A549 (cell line): ENCODE measurements around the gene ASZ1. TPM values are rescaled to one million over a fixed set of nuclear protein-coding genes. Genes with fewer than 3 reads are reported as not detected.
A peak's percentile ranks its signal among the peaks of the same experiment; 100 is the strongest.

ENCODE experiments used
- ATAC-seq, 2 experiments: fragments of 200-7000 bp in 1 of 2; fragments of >200 bp in 1 of 2; cut with Nextera tagmentation in 1 of 2; cut with Tn5 transposase in 1 of 2; 3 replicates each; pipeline versions ENCODE4 v1.8.0 to v1.9.1; 2018 to 2020; ENCODE audit warnings: mild to moderate bottlenecking in 1 of 2, moderate library complexity in 1 of 2
- CTCF ChIA-PET: fragments of 300-600 bp; sonication (Branson Sonifier 250); formaldehyde crosslinking; extraction: SDS; loops from one replicate; lab custom pipeline; 2021; ENCODE audit warnings: antibody characterized with exemption, inconsistent platforms; lab: Yijun Ruan, JAX
- POLR2A ChIA-PET: fragments of 350-600 bp; formaldehyde crosslinking; extraction: SDS; loops from one replicate; lab custom pipeline; 2021; ENCODE audit warnings: antibody characterized with exemption, inconsistent platforms; lab: Yijun Ruan, JAX
- DNase-seq, 2 experiments: peaks; one replicate each; pipeline versions ENCODE4 v3.0.0 to v3.0.0-alpha.2; 2011 to 2016; ENCODE audit warnings: low read depth in 1 of 2, low spot score in 1 of 2
- FAIRE-seq: peaks from 2 replicates; lab custom pipeline; 2011; peaks lifted over from hg19 to GRCh38; lab: Jason Lieb, UNC
- H3K27ac ChIP-seq, 2 experiments: fragments of >200 bp; sonication (Bioruptor Twin); formaldehyde crosslinking; 3 replicates each; pipeline ENCODE4 v1.5.1; 2016 to 2017
- H3K4me1 ChIP-seq: fragments of >200 bp; sonication (Bioruptor Twin); formaldehyde crosslinking; 3 replicates; pipeline ENCODE4 v1.6.1; 2016
- H3K4me2 ChIP-seq: fragments of >200 bp; sonication (Bioruptor Twin); formaldehyde crosslinking; 3 replicates; pipeline ENCODE4 v1.6.1; 2016
- H3K4me3 ChIP-seq: fragments of >200 bp; sonication (Bioruptor Twin); formaldehyde crosslinking; 3 replicates; pipeline ENCODE4 v1.5.1; 2016
- H3K9me3 ChIP-seq: fragments of >200 bp; sonication (Bioruptor Twin); formaldehyde crosslinking; 3 replicates; pipeline ENCODE4 v1.6.1; 2016
- CHD4 ChIP-seq: fragments of 200-600 bp; sonication (generic); IDR thresholded peaks from 2 replicates; pipeline ENCODE4 v1.6.1; 2016; ENCODE audit warnings: antibody characterized with exemption, mild to moderate bottlenecking, borderline replicate concordance
- ESRRA ChIP-seq: fragments of 150-350 bp; IDR thresholded peaks from 2 replicates; pipeline ENCODE4 v1.6.1; 2014; ENCODE audit warnings: mild to moderate bottlenecking, low read length, borderline replicate concordance
- FOSL2 ChIP-seq, 2 experiments: fragments of 450-650 bp in 1 of 2; fragments of >200 bp in 1 of 2; sonication (Bioruptor Twin) in 1 of 2; formaldehyde crosslinking; IDR thresholded peaks; 2 replicates each; pipeline versions ENCODE4 v1.5.0 to v1.6.1; 2016 to 2020; ENCODE audit warnings: mild to moderate bottlenecking in 1 of 2, moderate library complexity in 1 of 2
- HDAC2 ChIP-seq: fragments of 200-600 bp; sonication (generic); IDR thresholded peaks from 2 replicates; pipeline ENCODE4 v1.6.1; 2016
- HOXB5 ChIP-seq: fragments of 250-450 bp; sonication (Bioruptor Pico); IDR thresholded peaks from 2 replicates; pipeline ENCODE4 v1.5.0; 2020; ENCODE audit warnings: mild to moderate bottlenecking, moderate library complexity
- JUNB ChIP-seq: fragments of >200 bp; sonication (Bioruptor Twin); formaldehyde crosslinking; IDR thresholded peaks from 2 replicates; pipeline ENCODE4 v1.6.1; 2016
- KDM5A ChIP-seq: fragments of 200-600 bp; sonication (generic); IDR thresholded peaks from 2 replicates; pipeline ENCODE4 v1.6.1; 2016; ENCODE audit warnings: antibody characterized with exemption, mild to moderate bottlenecking
- MAFK ChIP-seq: fragments of 450-650 bp; IDR thresholded peaks from 2 replicates; pipeline ENCODE4 v1.6.1; 2014; ENCODE audit not compliant: partially characterized antibody
- RAD21 ChIP-seq, 2 experiments: fragments of >200 bp in 1 of 2; sonication (Bioruptor Twin) in 1 of 2; formaldehyde crosslinking in 1 of 2; IDR thresholded peaks in 1 of 2; conservative IDR thresholded peaks in 1 of 2; 2 replicates in 1 of 2; 3 replicates in 1 of 2; pipeline ENCODE4 v1.6.1; 2012 to 2018; ENCODE audit warnings: inconsistent platforms in 1 of 2
- RNF2 ChIP-seq: fragments of 200-600 bp; sonication (generic); IDR thresholded peaks from 2 replicates; pipeline ENCODE4 v1.6.1; 2016; ENCODE audit warnings: low read depth, mild to moderate bottlenecking, antibody characterized with exemption, moderate library complexity, borderline replicate concordance
- SMC3 ChIP-seq: fragments of >200 bp; sonication (Bioruptor Twin); formaldehyde crosslinking; IDR thresholded peaks from 3 replicates; pipeline ENCODE4 v1.6.1; 2018; ENCODE audit warnings: inconsistent platforms
- ZC3H11A ChIP-seq: fragments of 450-650 bp; IDR thresholded peaks from 2 replicates; pipeline ENCODE4 v1.6.1; 2014; ENCODE audit warnings: antibody characterized with exemption, mild to moderate bottlenecking
- ZNF302 ChIP-seq: fragments of 250-450 bp; sonication (Bioruptor Pico); IDR thresholded peaks from 2 replicates; pipeline ENCODE4 v1.9.0; 2021; ENCODE audit warnings: inconsistent platforms, mild to moderate bottlenecking, moderate library complexity
- ZSCAN20 ChIP-seq: fragments of 250-450 bp; sonication (Bioruptor Pico); IDR thresholded peaks from 2 replicates; pipeline ENCODE4 v1.8.0; 2022; ENCODE audit warnings: mild to moderate bottlenecking, moderate library complexity
- WGBS: methylation state at CpG from one replicate; pipeline ENCODE4 v1.1.6; 2017; ENCODE audit errors: missing lambda C conversion rate; 5-methylcytosine and 5-hydroxymethylcytosine counted together
- polyA plus RNA-seq, 4 experiments: library from polyadenylated mRNA; depleted of rRNA in 3 of 4; stranded (reverse); fragments of >200 nt; fragmentation: RNase III in 1 of 4; extraction: RNeasy Plus Mini Kit Qiagen cat#74134 plus additional on column Dnase treatment in 1 of 4; gene quantifications; 2 replicates in 3 of 4; 3 replicates in 1 of 4; pipeline ENCODE4 v1.2.3, GENCODE V29; 2011 to 2017
- TF ChIP-seq, protein P1 (sequence below): fragments of >200 bp; sonication (Bioruptor Twin); formaldehyde crosslinking; IDR thresholded peaks from 3 replicates; pipeline ENCODE4 v1.5.1; 2016
- TF ChIP-seq, protein P2 (sequence below): IDR thresholded peaks from 2 replicates; pipeline ENCODE4 v1.6.1; 2012

ASZ1 gene
- polyA plus RNA-seq, 2 of the 4 experiments (the other 2 are of a cell fraction): not detected

DNA sequence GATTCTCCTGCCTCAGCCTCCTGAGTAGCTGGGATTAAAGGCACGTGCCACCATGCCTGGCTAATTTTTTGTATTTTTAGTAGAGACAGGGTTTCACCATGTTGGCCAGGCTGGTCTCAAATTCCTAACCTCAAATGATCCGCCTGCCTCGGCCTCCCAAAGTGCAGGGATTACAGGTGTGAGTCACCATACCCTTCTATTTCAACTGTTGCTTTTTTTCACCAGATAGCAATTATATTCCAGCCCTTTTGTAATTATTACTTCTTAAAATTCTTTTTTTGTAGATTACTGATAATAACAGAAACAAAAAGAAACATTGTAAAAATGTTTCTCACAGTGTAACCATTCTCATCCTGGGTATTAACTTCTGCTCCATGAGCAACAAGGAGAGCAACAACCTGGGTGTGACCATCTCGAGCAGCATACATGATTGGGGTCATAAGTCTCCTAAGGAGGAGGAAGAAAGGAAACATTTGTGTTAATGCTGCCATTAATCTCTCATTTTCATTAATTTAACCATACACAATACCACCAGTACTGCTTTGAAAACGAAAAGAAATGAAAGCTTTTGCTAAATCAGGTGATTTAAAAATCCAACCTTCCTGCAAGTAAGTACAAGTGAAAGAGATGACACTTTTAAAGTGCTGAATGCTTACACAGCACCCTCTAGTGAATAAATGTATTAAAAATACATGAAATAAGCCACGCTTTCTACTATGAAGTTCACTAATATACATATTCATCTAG, 41.8 kb downstream of the ASZ1 start:
- POLR2A ChIA-PET: no interaction called here
- no peak overlapping the region for H3K4me3 ChIP-seq
- FAIRE-seq: peak; percentile 84
- H3K4me2 ChIP-seq: peak overlapping the region; percentile 19; the same call in 1 of the 3 replicates
- CTCF ChIA-PET: interaction anchor here (0.6 to 1.6 kb wide), 7 partner anchors 76 to 457 kb away, joined by 3 to 5 read pairs (median 3); no protein-coding TSS in a partner anchor
- ATAC-seq: peak; percentile 73 to 86; a peak in 5 of 6 replicates
- TF ChIP-seq SMC3 (peak; percentile 70), HOXB5 (no peak), MAFK (peak; percentile 38), RNF2 (no peak), RAD21 (conservative IDR thresholded peaks at IDR 0.05 in 1 of 2, IDR thresholded peaks at IDR 0.05 in 1 of 2) (peak; percentile 71 to 77), FOSL2 (IDR thresholded peaks at IDR 0.05) (no peak), FOSL2 (CRISPR knock-in tag; IDR thresholded peaks at IDR 0.05) (no peak), ZNF302 (CRISPR knock-in tag) (no peak)
- TF ChIP-seq, protein P1, sequence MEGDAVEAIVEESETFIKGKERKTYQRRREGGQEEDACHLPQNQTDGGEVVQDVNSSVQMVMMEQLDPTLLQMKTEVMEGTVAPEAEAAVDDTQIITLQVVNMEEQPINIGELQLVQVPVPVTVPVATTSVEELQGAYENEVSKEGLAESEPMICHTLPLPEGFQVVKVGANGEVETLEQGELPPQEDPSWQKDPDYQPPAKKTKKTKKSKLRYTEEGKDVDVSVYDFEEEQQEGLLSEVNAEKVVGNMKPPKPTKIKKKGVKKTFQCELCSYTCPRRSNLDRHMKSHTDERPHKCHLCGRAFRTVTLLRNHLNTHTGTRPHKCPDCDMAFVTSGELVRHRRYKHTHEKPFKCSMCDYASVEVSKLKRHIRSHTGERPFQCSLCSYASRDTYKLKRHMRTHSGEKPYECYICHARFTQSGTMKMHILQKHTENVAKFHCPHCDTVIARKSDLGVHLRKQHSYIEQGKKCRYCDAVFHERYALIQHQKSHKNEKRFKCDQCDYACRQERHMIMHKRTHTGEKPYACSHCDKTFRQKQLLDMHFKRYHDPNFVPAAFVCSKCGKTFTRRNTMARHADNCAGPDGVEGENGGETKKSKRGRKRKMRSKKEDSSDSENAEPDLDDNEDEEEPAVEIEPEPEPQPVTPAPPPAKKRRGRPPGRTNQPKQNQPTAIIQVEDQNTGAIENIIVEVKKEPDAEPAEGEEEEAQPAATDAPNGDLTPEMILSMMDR: peak; percentile 76
- 39% methylated on average over 6 of the region's 6 CpGs for WGBS
- peaks cover 16% of the 10 kb centered on the region for H3K4me1 ChIP-seq
- no peak overlapping the region for H3K27ac ChIP-seq
- peak in 1 of 2 experiments; percentile 27 for DNase-seq
- peaks cover 13% of the 10 kb centered on the region; the same call in 1 of the 3 replicates for H3K9me3 ChIP-seq

DNA sequence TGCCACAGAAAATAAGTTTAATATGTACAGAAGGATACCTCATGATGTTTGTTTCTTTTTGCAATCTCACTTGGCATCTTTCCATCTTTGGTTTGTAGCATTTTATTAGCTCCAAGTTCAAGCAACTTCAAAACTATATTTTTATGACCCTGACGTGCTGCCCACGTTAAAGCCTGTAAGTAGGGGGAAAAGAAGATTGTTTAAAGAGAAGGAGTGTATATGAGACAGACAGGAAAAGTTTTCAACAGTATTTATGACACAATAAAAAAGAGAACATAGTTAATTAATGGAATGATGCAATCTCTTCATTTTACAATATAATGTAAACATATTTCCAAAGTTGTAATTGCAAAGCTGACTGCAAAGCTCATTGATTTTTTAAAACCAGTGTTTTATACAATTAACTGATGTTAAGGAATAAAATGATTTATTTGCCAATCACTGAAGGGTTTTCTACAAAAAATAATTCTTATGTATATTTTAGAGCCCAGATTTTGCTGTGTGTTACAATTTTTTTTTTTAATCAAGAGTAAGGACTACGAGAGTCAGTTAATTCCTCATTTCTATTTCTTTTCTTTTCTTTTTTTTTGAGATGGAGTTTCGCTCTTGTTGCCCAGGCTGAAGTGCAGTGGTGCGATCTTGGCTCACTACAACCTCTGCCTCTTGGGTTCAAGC, 42.5 kb downstream of the ASZ1 start:
- H3K9me3 ChIP-seq: peaks cover 10% of the 10 kb centered on the region; the same call in 1 of the 3 replicates
- ATAC-seq (no peak), DNase-seq (peak in 1 of 2 experiments; percentile 16), FAIRE-seq (no peak)
- H3K4me3 ChIP-seq: no peak overlapping the region
- WGBS: 62% methylated on average over 5 of the region's 5 CpGs
- H3K4me2 ChIP-seq: peak overlapping the region; percentile 12; the same call in 1 of the 3 replicates
- ChIA-PET CTCF (interaction anchor here (0.8 to 1.3 kb wide), 6 partner anchors 14 to 454 kb away, joined by 3 to 12 read pairs (median 3); no protein-coding TSS in a partner anchor), POLR2A (no interaction called here)
- peaks cover 16% of the 10 kb centered on the region for H3K4me1 ChIP-seq
- H3K27ac ChIP-seq: no peak overlapping the region
- TF ChIP-seq MAFK (no peak), KDM5A (no peak), CHD4 (no peak)
- TF ChIP-seq, protein P2, sequence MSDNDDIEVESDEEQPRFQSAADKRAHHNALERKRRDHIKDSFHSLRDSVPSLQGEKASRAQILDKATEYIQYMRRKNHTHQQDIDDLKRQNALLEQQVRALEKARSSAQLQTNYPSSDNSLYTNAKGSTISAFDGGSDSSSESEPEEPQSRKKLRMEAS: no peak

DNA sequence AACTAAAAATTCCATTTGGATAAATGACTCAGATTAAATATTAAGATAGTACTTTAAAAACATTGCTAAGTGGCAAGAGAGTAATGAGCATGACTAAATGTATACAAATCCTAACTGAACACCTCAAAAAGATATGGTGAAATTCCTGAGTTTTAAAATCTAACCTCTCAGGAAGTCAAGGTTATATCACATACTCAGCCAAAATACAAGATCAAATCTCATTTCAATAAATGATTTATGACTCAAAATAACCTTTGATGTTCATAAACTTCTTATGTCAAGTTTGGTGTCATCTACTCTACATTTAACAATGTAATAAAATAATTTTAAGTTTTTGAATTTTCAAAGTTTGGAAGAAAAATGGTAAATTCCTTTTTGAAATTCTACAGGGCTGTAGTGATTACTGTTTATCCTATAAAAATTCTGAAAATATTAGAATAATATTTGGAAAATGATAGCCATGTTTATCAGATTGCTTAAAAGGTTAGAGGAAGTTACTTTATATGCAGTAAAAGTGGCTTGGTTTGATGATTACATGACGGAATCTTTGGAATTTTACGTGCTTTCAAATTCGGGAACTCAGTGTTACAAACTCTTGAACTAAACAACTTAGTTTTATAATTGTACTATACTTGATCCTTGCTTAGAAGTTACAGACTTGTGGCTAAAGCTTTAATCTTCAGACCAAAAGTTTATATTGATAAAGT, 43.7 kb downstream of the ASZ1 start:
- Histone ChIP-seq H3K4me2 (peak overlapping the region; percentile 12; the same call in 1 of the 3 replicates), H3K27ac (no peak overlapping the region), H3K4me1 (peaks cover 16% of the 10 kb centered on the region), H3K9me3 (peaks cover 7% of the 10 kb centered on the region; the same call in 1 of the 3 replicates), H3K4me3 (no peak overlapping the region)
- no peak for DNase-seq
- 59% methylated on average over 3 of the region's 3 CpGs for WGBS
- ChIA-PET POLR2A (no interaction called here), CTCF (interaction anchor here (1.0 to 1.3 kb wide), 2 partner anchors 171 to 453 kb away, joined by 3 to 12 read pairs; no protein-coding TSS in a partner anchor)
- TF ChIP-seq ZSCAN20 (no peak), JUNB (no peak)
- no peak for ATAC-seq
- no peak for FAIRE-seq

DNA sequence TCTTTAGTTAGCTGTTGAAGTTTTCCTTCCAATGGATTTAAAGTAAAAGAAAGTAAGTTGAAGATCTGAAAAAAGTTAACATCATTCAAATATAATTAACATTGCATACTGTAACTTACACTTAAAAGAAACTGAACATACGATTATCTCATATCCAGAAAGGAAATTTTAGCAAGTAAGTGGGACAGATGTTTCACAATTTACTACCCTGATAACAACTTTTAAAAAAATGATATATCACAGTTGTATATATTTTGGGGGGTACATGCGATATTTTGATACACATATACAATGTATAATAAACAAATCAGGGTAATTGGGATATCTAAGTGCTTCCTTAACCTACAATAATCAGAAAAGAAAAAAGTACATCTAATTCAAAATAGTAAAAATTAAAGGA, 44.2 kb downstream of the ASZ1 start:
- 68% methylated on average over 2 of the region's 2 CpGs for WGBS
- TF ChIP-seq HDAC2 (no peak), CHD4 (no peak), ZC3H11A (no peak), ESRRA (no peak)
- Histone ChIP-seq H3K27ac (no peak overlapping the region), H3K9me3 (peaks cover under 1% of the 10 kb centered on the region; the same call in 1 of the 3 replicates), H3K4me1 (peaks cover 16% of the 10 kb centered on the region), H3K4me2 (no peak overlapping the region), H3K4me3 (no peak overlapping the region)
- ATAC-seq: no peak
- no peak for DNase-seq
- FAIRE-seq: no peak
- ChIA-PET CTCF (no interaction called here), POLR2A (no interaction called here)
